A549 (cell line): ENCODE measurements around the gene KCNQ1. TPM values are rescaled to one million over a fixed set of nuclear protein-coding genes. Genes with fewer than 3 reads are reported as not detected.

Experiments
- ATAC-seq, 2 experiments: fragments of 200-7000 bp in 1 of 2; fragments of >200 bp in 1 of 2; cut with Nextera tagmentation in 1 of 2; cut with Tn5 transposase in 1 of 2; 3 replicates each; pipeline versions ENCODE4 v1.8.0 to v1.9.1; 2018 to 2020; ENCODE audit warnings: mild to moderate bottlenecking in 1 of 2, moderate library complexity in 1 of 2
- CTCF ChIA-PET: fragments of 300-600 bp; sonication (Branson Sonifier 250); formaldehyde crosslinking; extraction: SDS; loops from one replicate; lab custom pipeline; 2021; ENCODE audit warnings: antibody characterized with exemption, inconsistent platforms; lab: Yijun Ruan, JAX
- POLR2A ChIA-PET: fragments of 350-600 bp; formaldehyde crosslinking; extraction: SDS; loops from one replicate; lab custom pipeline; 2021; ENCODE audit warnings: antibody characterized with exemption, inconsistent platforms; lab: Yijun Ruan, JAX
- DNase-seq, 2 experiments: peaks; one replicate each; pipeline versions ENCODE4 v3.0.0 to v3.0.0-alpha.2; 2011 to 2016; ENCODE audit warnings: low read depth in 1 of 2, low spot score in 1 of 2
- FAIRE-seq: peaks from 2 replicates; lab custom pipeline; 2011; peaks lifted over from hg19 to GRCh38; lab: Jason Lieb, UNC
- H3K27ac ChIP-seq, 2 experiments: fragments of >200 bp; sonication (Bioruptor Twin); formaldehyde crosslinking; 3 replicates each; pipeline ENCODE4 v1.5.1; 2016 to 2017
- H3K4me1 ChIP-seq: fragments of >200 bp; sonication (Bioruptor Twin); formaldehyde crosslinking; 3 replicates; pipeline ENCODE4 v1.6.1; 2016
- H3K4me2 ChIP-seq: fragments of >200 bp; sonication (Bioruptor Twin); formaldehyde crosslinking; 3 replicates; pipeline ENCODE4 v1.6.1; 2016
- H3K4me3 ChIP-seq: fragments of >200 bp; sonication (Bioruptor Twin); formaldehyde crosslinking; 3 replicates; pipeline ENCODE4 v1.5.1; 2016
- H3K9me3 ChIP-seq: fragments of >200 bp; sonication (Bioruptor Twin); formaldehyde crosslinking; 3 replicates; pipeline ENCODE4 v1.6.1; 2016
- CBX8 ChIP-seq: fragments of 200-600 bp; sonication (generic); IDR thresholded peaks from 2 replicates; pipeline ENCODE4 v1.6.1; 2016
- EHF ChIP-seq: fragments of 250-450 bp; sonication (Bioruptor Pico); IDR thresholded peaks from 2 replicates; pipeline ENCODE4 v1.5.0; 2020; ENCODE audit warnings: mild to moderate bottlenecking
- EP300 ChIP-seq, 2 experiments: fragments of >200 bp; sonication (Bioruptor Twin); formaldehyde crosslinking; IDR thresholded peaks; 2 replicates in 1 of 2; 3 replicates in 1 of 2; pipeline ENCODE4 v1.6.1; 2016 to 2017
- HEYL ChIP-seq: fragments of 250-450 bp; sonication (Bioruptor Pico); IDR thresholded peaks from 2 replicates; pipeline ENCODE4 v1.8.0; 2021; ENCODE audit warnings: mild to moderate bottlenecking, moderate library complexity
- HOXA7 ChIP-seq: fragments of 250-450 bp; sonication (Bioruptor Pico); IDR thresholded peaks from 2 replicates; pipeline ENCODE4 v1.5.0; 2020; ENCODE audit warnings: mild to moderate bottlenecking, moderate library complexity
- JUN ChIP-seq, 2 experiments: fragments of >200 bp; sonication (Bioruptor Twin); formaldehyde crosslinking; IDR thresholded peaks; 2 replicates in 1 of 2; 3 replicates in 1 of 2; pipeline ENCODE4 v1.6.1; 2016 to 2017
- MAZ ChIP-seq: fragments of 150-350 bp; IDR thresholded peaks from 2 replicates; pipeline ENCODE4 v1.6.1; 2014; ENCODE audit warnings: antibody characterized with exemption, low read depth, low read length, borderline replicate concordance
- NFE2L2 ChIP-seq: fragments of 150-350 bp; conservative IDR thresholded peaks from 2 replicates; pipeline ENCODE4 v1.6.1; 2014; ENCODE audit warnings: low read length
- NPAS2 ChIP-seq: fragments of 250-450 bp; sonication (Bioruptor Pico); IDR thresholded peaks from 2 replicates; pipeline ENCODE4 v1.8.0; 2022; ENCODE audit warnings: mild to moderate bottlenecking, moderate library complexity, borderline replicate concordance
- NR3C1 ChIP-seq: fragments of >200 bp; sonication (Bioruptor Twin); formaldehyde crosslinking; IDR thresholded peaks from 3 replicates; pipeline ENCODE4 v1.6.1; 2017
- RARB ChIP-seq: fragments of 250-450 bp; sonication (Bioruptor Pico); IDR thresholded peaks from 2 replicates; pipeline ENCODE4 v1.8.0; 2021; ENCODE audit warnings: mild to moderate bottlenecking, moderate library complexity
- RCOR1 ChIP-seq: fragments of 150-350 bp; IDR thresholded peaks from 2 replicates; pipeline ENCODE4 v1.6.1; 2014; ENCODE audit warnings: antibody characterized with exemption, low read length, low read depth
- SMC3 ChIP-seq: fragments of >200 bp; sonication (Bioruptor Twin); formaldehyde crosslinking; IDR thresholded peaks from 3 replicates; pipeline ENCODE4 v1.6.1; 2018; ENCODE audit warnings: inconsistent platforms
- SREBF2 ChIP-seq: fragments of 450-650 bp; IDR thresholded peaks from 2 replicates; pipeline ENCODE4 v1.6.1; 2014; ENCODE audit warnings: mild to moderate bottlenecking, moderate library complexity
- ZFP36 ChIP-seq: fragments of 450-650 bp; IDR thresholded peaks from 2 replicates; pipeline ENCODE4 v1.6.1; 2014; ENCODE audit warnings: borderline replicate concordance; ENCODE audit not compliant: partially characterized antibody
- ZSCAN20 ChIP-seq: fragments of 250-450 bp; sonication (Bioruptor Pico); IDR thresholded peaks from 2 replicates; pipeline ENCODE4 v1.8.0; 2022; ENCODE audit warnings: mild to moderate bottlenecking, moderate library complexity
- WGBS: methylation state at CpG from one replicate; pipeline ENCODE4 v1.1.6; 2017; ENCODE audit errors: missing lambda C conversion rate; 5-methylcytosine and 5-hydroxymethylcytosine counted together
- polyA plus RNA-seq, 4 experiments: library from polyadenylated mRNA; depleted of rRNA in 3 of 4; stranded (reverse); fragments of >200 nt; fragmentation: RNase III in 1 of 4; extraction: RNeasy Plus Mini Kit Qiagen cat#74134 plus additional on column Dnase treatment in 1 of 4; gene quantifications; 2 replicates in 3 of 4; 3 replicates in 1 of 4; pipeline ENCODE4 v1.2.3, GENCODE V29; 2011 to 2017
- TF ChIP-seq, protein P1 (sequence below): IDR thresholded peaks from 2 replicates; pipeline ENCODE4 v1.6.1; 2012; ENCODE audit warnings: low read depth, borderline replicate concordance
- TF ChIP-seq, protein P2 (sequence below): fragments of 200-600 bp; sonication (generic); IDR thresholded peaks from 2 replicates; pipeline ENCODE4 v1.6.1; 2016; ENCODE audit warnings: antibody characterized with exemption, mild to moderate bottlenecking, moderate library complexity
- TF ChIP-seq, protein P3 (sequence below): fragments of >200 bp; sonication (Bioruptor Twin); formaldehyde crosslinking; IDR thresholded peaks from 3 replicates; pipeline ENCODE4 v1.6.1; 2016
- TF ChIP-seq, protein P4 (sequence below): IDR thresholded peaks from 2 replicates; pipeline ENCODE4 v1.6.1; 2012
- TF ChIP-seq, protein P5 (sequence below): fragments of 450-650 bp; IDR thresholded peaks from 2 replicates; pipeline ENCODE4 v1.6.1; 2014; ENCODE audit warnings: antibody characterized with exemption

KCNQ1 gene
- polyA plus RNA-seq, 2 of the 4 experiments (the other 2 are of a cell fraction): 0.14 to 0.17 TPM

DNA sequence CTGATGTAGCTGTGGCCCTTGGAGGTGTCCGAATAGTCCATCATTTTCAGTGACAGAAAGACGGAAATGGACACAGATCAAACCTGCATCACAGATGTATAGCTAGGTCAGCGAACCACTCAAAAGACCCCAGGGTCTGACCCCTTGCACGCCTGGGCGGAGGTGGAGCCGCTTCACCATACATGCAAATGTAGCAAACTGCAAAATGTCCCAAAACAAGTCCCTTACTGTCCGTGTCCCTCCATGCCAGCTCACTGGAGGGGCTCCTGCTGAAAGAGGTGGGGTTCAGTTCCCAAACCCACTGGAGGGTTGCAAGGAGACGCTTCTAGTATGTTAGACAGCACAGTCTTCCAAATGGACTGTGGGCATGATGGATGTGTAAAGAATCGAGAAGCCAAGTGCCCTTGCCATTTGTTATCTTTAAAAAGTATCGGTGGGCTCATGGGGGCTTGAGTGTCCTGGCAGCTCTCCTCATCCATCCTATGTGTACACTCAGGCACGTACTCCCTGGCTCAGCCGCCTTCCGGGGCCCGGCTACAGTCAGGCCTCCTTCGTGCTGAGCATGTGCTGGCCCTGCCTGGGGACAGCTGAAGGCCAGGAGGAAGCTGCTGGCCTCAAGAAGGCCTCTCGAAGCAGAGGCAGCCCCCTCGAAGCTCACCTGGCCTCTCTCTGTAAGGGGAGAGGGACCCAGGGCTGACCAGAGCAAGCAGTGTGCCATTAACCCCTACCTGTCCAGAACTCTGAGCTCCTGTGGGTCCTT, 275.2 kb downstream of the KCNQ1 start:
- no peak for FAIRE-seq
- TF ChIP-seq SREBF2 (no peak), RCOR1 (no peak), NFE2L2 (no peak), JUN (IDR thresholded peaks at IDR 0.05) (no peak), RARB (no peak), HEYL (CRISPR knock-in tag) (no peak), MAZ (no peak), ZFP36 (no peak), EHF (CRISPR knock-in tag) (no peak), HOXA7 (CRISPR knock-in tag) (no peak), CBX8 (no peak), SMC3 (no peak)
- TF ChIP-seq, protein P1, sequence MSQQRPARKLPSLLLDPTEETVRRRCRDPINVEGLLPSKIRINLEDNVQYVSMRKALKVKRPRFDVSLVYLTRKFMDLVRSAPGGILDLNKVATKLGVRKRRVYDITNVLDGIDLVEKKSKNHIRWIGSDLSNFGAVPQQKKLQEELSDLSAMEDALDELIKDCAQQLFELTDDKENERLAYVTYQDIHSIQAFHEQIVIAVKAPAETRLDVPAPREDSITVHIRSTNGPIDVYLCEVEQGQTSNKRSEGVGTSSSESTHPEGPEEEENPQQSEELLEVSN: no peak
- TF ChIP-seq, protein P2, sequence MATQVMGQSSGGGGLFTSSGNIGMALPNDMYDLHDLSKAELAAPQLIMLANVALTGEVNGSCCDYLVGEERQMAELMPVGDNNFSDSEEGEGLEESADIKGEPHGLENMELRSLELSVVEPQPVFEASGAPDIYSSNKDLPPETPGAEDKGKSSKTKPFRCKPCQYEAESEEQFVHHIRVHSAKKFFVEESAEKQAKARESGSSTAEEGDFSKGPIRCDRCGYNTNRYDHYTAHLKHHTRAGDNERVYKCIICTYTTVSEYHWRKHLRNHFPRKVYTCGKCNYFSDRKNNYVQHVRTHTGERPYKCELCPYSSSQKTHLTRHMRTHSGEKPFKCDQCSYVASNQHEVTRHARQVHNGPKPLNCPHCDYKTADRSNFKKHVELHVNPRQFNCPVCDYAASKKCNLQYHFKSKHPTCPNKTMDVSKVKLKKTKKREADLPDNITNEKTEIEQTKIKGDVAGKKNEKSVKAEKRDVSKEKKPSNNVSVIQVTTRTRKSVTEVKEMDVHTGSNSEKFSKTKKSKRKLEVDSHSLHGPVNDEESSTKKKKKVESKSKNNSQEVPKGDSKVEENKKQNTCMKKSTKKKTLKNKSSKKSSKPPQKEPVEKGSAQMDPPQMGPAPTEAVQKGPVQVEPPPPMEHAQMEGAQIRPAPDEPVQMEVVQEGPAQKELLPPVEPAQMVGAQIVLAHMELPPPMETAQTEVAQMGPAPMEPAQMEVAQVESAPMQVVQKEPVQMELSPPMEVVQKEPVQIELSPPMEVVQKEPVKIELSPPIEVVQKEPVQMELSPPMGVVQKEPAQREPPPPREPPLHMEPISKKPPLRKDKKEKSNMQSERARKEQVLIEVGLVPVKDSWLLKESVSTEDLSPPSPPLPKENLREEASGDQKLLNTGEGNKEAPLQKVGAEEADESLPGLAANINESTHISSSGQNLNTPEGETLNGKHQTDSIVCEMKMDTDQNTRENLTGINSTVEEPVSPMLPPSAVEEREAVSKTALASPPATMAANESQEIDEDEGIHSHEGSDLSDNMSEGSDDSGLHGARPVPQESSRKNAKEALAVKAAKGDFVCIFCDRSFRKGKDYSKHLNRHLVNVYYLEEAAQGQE: no peak
- TF ChIP-seq, protein P3, sequence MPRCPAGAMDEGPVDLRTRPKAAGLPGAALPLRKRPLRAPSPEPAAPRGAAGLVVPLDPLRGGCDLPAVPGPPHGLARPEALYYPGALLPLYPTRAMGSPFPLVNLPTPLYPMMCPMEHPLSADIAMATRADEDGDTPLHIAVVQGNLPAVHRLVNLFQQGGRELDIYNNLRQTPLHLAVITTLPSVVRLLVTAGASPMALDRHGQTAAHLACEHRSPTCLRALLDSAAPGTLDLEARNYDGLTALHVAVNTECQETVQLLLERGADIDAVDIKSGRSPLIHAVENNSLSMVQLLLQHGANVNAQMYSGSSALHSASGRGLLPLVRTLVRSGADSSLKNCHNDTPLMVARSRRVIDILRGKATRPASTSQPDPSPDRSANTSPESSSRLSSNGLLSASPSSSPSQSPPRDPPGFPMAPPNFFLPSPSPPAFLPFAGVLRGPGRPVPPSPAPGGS: no peak
- TF ChIP-seq, protein P4, sequence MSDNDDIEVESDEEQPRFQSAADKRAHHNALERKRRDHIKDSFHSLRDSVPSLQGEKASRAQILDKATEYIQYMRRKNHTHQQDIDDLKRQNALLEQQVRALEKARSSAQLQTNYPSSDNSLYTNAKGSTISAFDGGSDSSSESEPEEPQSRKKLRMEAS: no peak
- TF ChIP-seq, protein P5, sequence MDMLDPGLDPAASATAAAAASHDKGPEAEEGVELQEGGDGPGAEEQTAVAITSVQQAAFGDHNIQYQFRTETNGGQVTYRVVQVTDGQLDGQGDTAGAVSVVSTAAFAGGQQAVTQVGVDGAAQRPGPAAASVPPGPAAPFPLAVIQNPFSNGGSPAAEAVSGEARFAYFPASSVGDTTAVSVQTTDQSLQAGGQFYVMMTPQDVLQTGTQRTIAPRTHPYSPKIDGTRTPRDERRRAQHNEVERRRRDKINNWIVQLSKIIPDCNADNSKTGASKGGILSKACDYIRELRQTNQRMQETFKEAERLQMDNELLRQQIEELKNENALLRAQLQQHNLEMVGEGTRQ: no peak

DNA sequence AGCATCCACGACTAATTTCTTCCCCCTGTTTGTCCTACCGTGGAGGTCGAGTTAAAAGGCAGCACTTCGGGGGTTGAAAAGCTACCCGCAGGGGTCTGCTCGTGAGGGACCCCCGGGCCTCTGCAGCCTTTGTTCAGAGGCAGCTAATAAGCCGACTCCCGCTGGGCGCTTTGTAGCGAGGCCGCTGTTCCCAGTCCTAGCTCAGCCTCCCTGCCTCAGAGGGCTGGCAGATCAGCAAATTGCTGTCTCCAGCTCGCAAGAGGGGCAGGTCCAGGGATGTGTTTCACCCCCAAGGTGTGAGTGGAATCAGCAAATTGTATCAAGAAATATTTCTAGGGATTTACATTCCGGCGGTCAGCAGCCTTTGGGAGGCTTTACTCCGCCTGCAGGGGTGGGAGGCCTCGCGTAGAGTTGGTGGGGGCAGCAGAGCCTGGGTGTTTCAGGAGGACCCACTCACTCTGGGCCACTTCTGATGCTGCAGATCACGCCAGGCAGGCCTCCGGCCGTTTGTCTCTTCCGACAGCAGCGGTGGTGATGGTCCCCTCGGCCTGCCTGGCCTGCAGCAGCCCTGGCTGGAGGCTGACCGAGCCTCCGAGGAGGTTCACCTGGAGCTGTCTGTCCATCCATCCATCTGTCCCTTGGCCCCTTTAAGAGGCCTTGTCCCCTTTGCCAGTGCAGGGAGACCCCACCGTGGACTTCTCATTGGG, 276.6 kb downstream of the KCNQ1 start:
- ATAC-seq (no peak), FAIRE-seq (no peak), DNase-seq (no peak)
- Histone ChIP-seq H3K27ac (no peak overlapping the region), H3K4me2 (no peak overlapping the region), H3K9me3 (no peaks in the 10 kb centered on the region), H3K4me3 (no peak overlapping the region), H3K4me1 (no peaks in the 10 kb centered on the region)
- TF ChIP-seq EHF (CRISPR knock-in tag) (no peak), RARB (no peak), NPAS2 (CRISPR knock-in tag) (no peak), HEYL (CRISPR knock-in tag) (no peak), RCOR1 (no peak), EP300 (IDR thresholded peaks at IDR 0.05) (no peak), ZSCAN20 (CRISPR knock-in tag) (no peak), NR3C1 (no peak)
- POLR2A ChIA-PET: no interaction called here
- WGBS: 67% methylated on average over 26 of the region's 27 CpGs
- CTCF ChIA-PET: no interaction called here

More for the DNA sequence above, 275.2 kb downstream of the KCNQ1 start:
- ATAC-seq (no peak), DNase-seq (no peak)
- no peak overlapping the region for H3K27ac ChIP-seq
- CTCF ChIA-PET: interaction anchor here (1.4 to 2.2 kb wide), 2 partner anchors 11 to 187 kb away, joined by 7 to 10 read pairs; no protein-coding TSS in a partner anchor
- no peaks in the 10 kb centered on the region for H3K4me1 ChIP-seq
- 61% methylated on average over 13 of the region's 17 CpGs for WGBS
- no peak overlapping the region for H3K4me2 ChIP-seq
- H3K9me3 ChIP-seq: no peaks in the 10 kb centered on the region
- no peak overlapping the region for H3K4me3 ChIP-seq
- POLR2A ChIA-PET: no interaction called here
